HG03439 (cell line): Measurements from ENCODE around the gene ATMIN.

Experiments
- ATAC-seq: cut with Tn5 transposase; IDR thresholded peaks from one replicate; pipeline ENCODE4 v1.9.1; 2021; ENCODE audit warnings: mild to moderate bottlenecking, moderate library complexity; ENCODE audit not compliant: unreplicated experiment

Gene ATMIN

DNA sequence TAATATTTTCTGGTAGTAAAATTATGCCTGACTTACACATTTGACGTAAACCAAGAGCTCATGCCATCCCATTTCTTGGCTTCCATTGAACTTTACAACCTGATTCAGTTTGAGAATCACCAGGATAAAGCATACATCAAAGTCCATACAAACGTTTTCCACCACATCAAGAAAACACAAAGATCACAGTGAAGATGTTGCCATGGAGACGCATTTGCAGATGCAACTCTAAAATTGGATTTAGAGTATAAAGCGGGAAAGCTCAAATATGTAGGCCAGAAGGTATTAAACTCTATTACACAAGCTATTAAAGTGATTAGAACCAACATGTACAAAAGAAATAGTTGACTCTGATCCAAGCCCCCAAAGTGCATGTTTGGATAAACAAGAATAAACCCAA, 31.0 kb downstream of the ATMIN start:
- ATAC-seq, result no peak

DNA sequence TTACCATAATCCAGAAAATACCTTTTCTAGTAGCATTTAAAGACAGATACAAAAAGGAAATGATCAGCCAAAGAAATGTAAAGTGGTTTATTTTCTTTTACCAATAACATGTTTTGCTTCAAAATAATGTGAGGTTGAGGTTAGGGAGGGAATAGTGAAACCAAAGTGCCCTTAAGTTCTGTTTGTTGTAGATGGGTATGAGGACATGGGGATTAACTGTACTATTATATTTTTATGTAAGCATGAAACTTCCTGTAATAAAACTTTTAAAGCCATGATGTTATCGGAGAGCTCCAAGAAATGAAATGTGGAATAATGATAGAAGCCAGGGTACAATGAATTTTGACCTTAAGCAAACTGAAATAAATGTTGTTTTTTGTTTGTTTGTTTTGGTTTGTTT, 31.5 kb downstream of the ATMIN start:
- no peak for ATAC-seq

DNA sequence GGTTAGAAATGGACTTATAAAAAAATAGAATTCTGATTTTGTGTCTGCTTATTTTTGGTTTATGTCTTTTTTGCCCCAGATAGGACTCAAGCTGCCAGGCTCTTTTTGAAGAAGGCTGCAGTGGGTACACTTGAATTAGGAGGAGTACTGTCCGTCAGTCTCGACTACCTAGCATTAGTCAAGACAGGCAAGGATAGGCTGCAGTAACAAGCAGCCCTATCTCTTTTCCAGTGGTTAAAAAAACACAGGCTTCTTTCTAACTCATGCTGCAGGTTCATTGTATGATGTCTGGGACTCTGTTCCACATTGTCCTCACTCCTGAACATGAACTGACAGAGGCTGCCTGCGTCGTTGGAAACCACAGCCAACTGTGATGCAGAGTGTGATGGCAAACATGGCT, 33.4 kb downstream of the ATMIN start:
- no peak for ATAC-seq

DNA sequence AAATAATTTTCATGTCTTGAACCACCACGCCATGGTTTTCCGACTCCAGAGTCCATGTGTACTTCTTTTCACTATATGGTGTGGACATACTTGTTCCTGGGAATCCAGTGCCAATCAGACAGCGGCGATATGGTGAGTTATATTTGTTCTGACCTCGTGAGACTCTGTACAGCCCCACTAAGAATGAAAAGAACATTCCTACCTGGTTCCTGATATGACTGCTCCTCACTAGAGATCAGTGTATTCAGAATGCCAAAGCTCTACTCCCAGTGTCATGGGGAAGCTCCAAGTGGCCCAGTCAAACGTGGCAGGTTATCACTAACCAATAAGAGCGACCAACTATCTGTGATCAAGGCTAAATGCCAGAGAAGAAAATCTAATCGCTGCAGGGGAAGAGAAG, 35.3 kb downstream of the ATMIN start:
- no peak for ATAC-seq

DNA sequence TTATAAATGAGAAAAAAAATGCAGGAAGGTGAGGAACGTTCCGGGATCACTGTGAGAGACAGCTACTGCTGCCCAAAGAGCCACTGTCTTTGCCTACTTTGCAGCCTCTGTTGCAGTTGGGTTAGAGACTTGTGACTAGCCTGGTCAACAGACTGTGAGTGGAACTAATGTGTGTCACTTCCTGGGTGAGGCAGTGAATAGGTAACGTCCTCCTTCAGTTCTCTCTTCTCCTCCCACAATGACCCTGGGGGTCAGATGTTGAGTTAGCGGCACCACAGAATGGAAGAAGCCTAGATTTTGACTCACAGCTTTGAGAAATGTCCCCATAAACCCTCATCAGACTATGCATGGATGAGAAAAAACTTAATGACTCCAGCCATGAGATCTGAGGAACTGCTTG, 36.2 kb downstream of the ATMIN start:
- ATAC-seq, result no peak

DNA sequence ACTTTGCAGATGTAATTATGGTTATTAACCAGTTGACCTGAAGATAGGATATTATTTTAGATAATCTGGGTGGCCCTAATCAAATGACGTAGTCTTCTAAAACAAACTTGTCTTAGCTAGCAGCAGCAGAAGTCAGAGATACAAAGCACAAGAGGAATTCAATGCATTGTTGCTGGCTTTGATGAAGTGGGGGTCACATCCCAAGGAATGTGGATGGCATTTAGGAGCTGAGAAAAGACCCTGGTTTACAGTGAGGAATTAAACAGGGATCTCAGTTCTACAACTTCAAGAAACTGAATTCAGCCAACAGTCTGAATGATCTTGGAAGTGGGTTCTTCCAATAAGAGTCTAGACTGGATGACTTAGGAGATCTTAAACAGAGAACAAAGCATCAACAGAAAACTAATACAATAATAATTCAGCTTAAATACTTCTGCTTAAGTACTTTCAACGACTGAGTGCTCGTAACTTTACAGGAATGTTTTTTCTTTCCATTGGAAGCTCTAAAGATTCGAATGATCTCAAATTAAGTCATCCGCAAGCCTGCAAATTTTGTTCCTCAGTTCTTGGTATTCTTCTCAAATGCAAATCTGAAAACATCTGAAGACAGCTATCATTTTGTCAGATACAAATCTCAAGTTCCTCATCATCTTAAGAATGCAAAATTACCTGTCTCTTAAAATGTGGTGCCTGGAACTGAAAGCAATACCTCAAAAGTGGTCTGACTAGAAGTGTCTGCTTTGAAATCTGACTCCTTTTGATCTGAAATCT, 38.1 kb downstream of the ATMIN start:
- no peak for ATAC-seq

DNA sequence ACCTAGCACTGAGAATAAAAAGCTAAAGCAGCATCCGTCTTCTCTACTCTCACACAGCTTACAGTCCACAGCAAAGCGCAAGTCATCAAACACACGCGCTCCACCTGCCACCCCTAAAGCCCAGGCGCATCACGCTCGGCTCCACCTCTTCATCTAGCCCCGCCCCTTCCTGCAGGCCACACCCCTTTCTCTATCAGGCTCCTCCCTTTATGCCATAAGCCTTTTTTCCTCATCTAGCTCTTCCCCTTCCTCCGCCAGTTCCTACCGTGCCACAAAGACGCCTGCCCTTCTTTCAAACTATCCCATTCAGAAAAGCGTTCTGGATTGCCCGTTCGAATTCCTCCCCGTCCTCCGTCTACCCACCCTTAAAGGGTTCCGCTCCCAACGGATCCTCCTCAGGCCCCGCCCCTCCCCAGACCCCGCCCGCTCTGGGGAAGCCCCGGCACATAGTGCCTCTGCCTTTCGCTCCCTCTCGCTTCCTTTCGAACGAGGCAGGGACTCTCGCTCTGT, 41.0 kb downstream of the ATMIN start:
- ATAC-seq, result peak; percentile 87

DNA sequence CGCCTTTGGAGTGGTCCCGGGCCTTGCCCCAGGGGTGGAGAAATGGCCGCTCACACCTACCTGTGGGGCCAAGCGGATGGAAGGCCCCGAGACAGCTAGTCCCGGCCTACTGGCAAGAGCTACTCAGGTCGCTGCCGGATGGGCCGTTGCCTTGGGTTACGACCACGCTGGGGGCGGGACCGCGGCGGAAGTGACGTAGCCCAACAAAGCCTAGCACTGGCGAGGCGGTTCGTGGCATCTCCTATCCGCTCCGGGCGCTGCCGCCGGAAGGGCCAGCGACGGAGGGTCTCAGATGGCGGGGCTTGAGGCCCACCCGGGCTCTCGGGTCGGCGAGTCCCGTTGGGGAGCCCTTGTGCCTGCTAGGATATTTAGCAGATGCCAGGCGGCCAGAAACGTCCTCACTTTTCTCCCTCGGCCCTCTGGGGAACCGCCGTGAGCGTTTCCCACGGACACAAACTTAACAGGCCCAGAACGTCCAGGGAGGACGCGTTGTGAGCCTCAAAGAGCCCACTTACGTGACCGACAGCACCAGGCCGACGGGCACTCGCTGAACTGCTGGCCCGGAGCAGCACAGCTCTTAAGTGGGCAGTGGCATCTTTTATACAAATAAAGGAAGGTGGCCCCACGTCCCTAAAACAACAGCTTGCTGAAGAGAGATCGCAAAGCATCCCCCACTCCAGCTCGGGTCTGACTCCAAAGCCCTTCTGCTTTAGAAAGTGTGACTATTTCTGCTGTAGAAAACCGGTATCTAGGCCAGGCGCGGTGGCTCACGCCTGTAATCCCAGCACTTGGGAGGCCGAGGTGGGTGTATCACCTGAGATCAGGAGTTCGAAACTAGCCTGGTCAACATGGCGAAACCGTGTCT, 41.7 kb downstream of the ATMIN start, which contains the start of gene C16orf46:
TSS of gene C16orf46 (minus strand) at position 163 of the 865 bp plus-strand sequence. CDS start 13,283 bp downstream, outside the sequence.
- peak; percentile 98 for ATAC-seq

DNA sequence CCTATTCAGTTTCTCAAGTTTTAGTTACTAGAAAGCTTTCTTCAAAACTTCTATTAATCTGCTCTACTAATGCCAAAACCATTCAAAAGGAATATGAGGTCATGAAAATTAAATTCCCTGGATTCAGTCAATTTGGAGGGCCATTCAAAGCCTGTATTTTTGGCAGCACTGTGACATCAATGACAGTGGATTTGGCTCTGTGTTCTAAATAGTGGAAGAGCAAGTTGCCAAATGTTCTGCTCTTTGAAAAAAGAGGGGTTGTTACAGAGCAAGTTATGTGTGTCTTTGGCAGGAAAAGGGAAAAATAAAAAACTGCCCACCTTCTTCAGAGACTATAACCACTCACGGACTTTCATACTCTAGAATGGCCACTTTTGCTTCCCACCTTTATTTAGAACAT, 44.6 kb downstream of the ATMIN start:
- no peak for ATAC-seq

DNA sequence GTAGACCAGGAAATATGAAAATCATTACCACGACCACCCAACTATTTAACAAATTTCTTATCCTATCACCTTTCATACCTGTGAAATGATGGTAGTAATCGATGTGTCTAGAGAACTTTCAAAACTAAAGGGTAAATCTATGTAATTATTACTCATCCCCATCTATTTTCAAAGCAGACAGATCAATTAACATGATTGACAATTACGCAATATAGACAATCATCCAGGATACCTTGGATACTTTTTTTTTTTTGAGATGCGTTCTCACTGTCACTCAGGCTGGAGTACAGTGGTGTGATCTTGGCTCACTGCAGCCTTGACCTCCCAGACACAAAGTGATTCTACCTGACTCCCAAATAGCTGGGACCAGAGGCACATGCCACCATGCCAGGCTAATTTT, 45.4 kb downstream of the ATMIN start:
- ATAC-seq, result no peak

DNA sequence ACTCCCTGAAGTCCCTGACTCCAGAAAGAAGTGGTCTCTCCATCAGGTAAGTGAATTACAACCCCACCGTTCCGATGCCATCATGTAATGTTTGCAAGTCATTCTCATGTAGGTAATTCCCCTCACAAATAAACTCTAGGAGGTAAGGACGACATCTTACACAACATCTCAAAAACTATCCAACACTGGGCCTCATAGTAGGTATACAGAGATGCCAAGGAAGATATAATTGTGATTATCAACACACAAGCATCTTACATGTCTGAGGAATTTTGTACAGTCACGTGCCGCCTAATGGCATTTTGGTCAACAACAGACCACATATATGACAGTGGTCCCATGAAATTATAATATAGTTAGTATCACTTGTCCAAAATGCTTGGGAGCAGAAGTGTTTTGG, 53.2 kb downstream of the ATMIN start:
- ATAC-seq, result no peak

DNA sequence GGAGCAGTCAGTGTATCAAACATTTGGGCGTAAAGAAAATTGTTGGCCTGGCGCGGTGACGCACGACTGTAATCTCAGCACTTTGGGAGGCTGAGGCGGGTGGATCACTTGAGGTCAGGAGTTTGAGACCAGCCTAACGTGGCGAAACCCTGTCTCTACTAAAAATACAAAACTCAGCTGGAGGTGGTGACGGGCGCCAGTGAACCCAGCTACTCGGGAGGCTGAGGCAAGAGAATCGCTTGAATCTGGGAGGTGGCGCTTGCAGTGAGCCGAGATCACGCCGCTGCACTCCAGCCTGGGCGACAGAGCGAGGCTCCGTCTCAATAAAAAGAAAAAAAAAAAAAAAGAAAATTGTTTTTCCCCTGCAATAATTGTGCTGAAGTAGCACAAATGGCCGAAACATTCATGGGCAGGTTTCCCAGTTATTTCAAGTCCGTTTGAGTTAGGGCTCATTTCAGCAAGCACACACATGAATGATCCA, 59.2 kb downstream of the ATMIN start:
- no peak for ATAC-seq

DNA sequence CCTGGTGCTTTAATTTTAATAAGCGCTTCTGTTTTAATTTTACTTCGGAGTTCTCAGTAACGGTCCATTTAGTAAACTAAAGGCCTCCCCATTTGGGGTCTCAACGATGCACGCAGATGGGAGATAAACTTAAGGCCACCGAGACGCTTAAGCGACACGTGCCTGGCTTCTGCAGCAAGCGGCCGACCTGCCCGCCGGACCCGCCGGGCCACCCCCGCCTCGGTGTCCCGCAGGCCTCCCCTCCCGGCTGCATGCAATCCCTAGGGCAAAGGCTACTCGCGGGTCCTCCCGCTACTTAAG, 60.0 kb downstream of the ATMIN start:
- ATAC-seq, result no peak

DNA sequence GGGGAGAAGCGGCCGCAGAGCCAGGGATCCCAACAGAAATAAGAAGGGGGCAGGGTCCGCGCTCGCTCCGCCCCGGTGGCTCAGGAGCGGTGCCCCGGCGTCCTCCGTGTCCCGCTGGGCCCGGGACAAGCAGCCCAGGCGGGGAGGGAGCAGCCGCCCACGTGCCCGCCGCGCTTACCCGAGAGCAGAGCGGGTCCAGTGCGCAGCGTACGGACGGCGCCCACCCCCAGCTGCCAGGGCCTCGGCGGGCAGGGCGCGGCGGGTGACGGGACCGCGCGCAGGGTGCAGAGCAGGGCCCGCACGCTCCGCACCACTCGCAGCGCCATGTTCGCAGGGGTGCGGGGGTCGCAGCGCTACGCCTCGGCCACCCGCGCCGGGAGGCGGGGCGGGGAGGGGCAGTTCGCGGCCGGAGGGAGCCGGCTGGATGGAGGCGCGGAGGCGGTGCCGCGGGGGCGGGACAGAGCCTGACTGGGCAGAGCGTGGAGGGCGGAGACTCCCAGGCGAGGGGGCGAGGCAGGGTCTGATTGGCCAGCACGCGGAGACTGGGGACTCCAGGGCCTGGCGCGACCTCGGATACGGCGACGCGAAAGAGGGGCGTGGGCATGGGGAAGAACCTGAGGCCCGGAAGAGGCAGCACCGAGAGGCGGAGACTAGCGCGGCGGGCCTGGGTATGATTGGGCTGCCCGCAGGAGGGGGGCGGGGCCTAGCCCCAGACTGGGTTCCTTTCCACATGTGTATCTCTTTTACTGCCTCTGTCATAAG, 60.5 kb downstream of the ATMIN start, which contains the start of gene GCSH:
TSS of gene GCSH (minus strand) at position 443 of the 762 bp plus-strand sequence. CDS start at position 326, 117 bp downstream.
- ATAC-seq, result peak; percentile 99

DNA sequence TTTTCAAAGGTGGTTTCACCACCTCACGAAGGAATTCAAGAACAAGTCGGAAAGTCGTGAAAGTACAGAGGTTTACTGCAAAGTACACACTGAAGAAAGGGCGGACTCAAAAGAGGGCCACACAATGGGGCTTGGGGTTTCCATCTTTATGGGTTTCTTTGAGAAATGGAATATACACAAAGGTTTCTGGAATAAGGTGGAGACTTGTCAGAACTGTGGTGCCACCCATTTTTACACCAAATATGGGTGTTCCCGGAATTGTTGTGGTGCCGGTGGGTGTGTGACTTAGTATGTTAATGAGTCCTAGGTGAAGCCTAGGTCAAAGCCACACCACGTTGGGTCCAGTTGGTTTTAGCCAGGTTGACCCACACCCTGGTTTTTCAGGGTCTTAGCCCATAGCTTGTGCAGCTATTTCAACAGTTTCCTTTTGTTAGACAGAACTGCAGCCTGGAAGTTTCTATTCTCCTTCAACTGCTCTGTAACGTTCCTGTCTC, 61.1 kb downstream of the ATMIN start:
- no peak for ATAC-seq
